Activated CD4-positive, CD25-positive, alpha-beta regulatory T cell treated with anti-CD3 and anti-CD28 coated beads, Interleukin-2, amount 50 U/mL, for 24 hours (primary cell): ENCODE results near the gene RRP12.
"Not testable (repeated sequence)": the region's sequence is repeated elsewhere in the genome, so short reads cannot be mapped to it uniquely, and the experiment has no call there.

Experiments
- ATAC-seq, 2 donors: fragments of 150-1000 bp; cut with Tn5 transposase; one replicate each; pipeline ENCODE4 v1.10.0; 2021; ENCODE audit warnings: mild to moderate bottlenecking in 1 of 2, moderate library complexity in 1 of 2

The RRP12 gene

GRCh38 chr10:97400665-97401454, at the start of gene RRP12:
TSS of gene RRP12 (minus strand) at chr10:97401340. CDS start at chr10:97401231, 109 bp downstream.
- peak; percentile 97 to 98 for ATAC-seq

GRCh38 chr10:97450828-97451227, 49.7 kb upstream of the RRP12 start:
- no peak for ATAC-seq

- peak; percentile 91 to 94 for ATAC-seq
These were observed 44.8 kb upstream of the RRP12 start, which contains the start of the genes EXOSC1 and ZDHHC16 for GRCh38 chr10:97445722-97446639. TSS of gene EXOSC1 (minus strand) at chr10:97446006. CDS start at chr10:97445985, 21 bp downstream. TSS of gene ZDHHC16 (plus strand) at chr10:97446175. CDS start at chr10:97451676, 5,501 bp downstream.

GRCh38 chr10:97445357-97445721, 44.2 kb upstream of the RRP12 start:
- ATAC-seq = no peak

- peak; percentile 22 to 54 for ATAC-seq
These were observed 43.1 kb upstream of the RRP12 start for GRCh38 chr10:97444212-97444611.

GRCh38 chr10:97442277-97442676, 41.1 kb upstream of the RRP12 start:
- ATAC-seq = no peak

- ATAC-seq = no peak
These were observed 34.1 kb upstream of the RRP12 start for GRCh38 chr10:97435211-97435610.

- ATAC-seq = no peak
These were observed 33.4 kb upstream of the RRP12 start for GRCh38 chr10:97434557-97434956.

- peak in 1 of 2 donors; percentile 12 for ATAC-seq
These were observed 32.9 kb upstream of the RRP12 start for GRCh38 chr10:97434055-97434454.

GRCh38 chr10:97428572-97428981, 27.4 kb upstream of the RRP12 start:
- ATAC-seq = peak in 1 of 2 donors; percentile 8

GRCh38 chr10:97427571-97428179, 26.5 kb upstream of the RRP12 start:
- ATAC-seq = peak; percentile 45 to 59

GRCh38 chr10:97426776-97427570, 25.8 kb upstream of the RRP12 start:
- ATAC-seq = no peak

- ATAC-seq = peak; percentile 69 to 71
These were observed 25.0 kb upstream of the RRP12 start, which contains the start of gene PGAM1 for GRCh38 chr10:97425964-97426775. TSS of gene PGAM1 (plus strand) at chr10:97426191. CDS start at chr10:97426308, 117 bp downstream.

GRCh38 chr10:97423757-97424098, 22.6 kb upstream of the RRP12 start:
- ATAC-seq = not testable (repeated sequence)

GRCh38 chr10:97416565-97416964, 15.4 kb upstream of the RRP12 start:
- ATAC-seq = no peak

- peak; percentile 77 to 78 for ATAC-seq
These were observed 11.8 kb upstream of the RRP12 start for GRCh38 chr10:97412891-97413304.

- ATAC-seq = no peak
These were observed 10.3 kb upstream of the RRP12 start for GRCh38 chr10:97411406-97411805.

- no peak for ATAC-seq
These were observed 7.4 kb upstream of the RRP12 start for GRCh38 chr10:97408496-97408992.

- no peak for ATAC-seq
These were observed 6.8 kb upstream of the RRP12 start for GRCh38 chr10:97407952-97408248.

- peak; percentile 96 to 97 for ATAC-seq
These were observed 6.2 kb upstream of the RRP12 start for GRCh38 chr10:97407211-97407951.
